Smooth muscle cell (in vitro differentiated cells): ENCODE measurements around the gene ERRFI1. TPM values are rescaled to one million over a fixed set of nuclear protein-coding genes. Genes with fewer than 3 reads are reported as not detected.

Source experiments
- DNase-seq: peaks from one replicate; lab custom pipeline; 2025; ENCODE audit not compliant: unreplicated experiment; lab: John Stamatoyannopoulos, UW
- H2AFZ ChIP-seq: fragments of 200-600 bp; sonication (generic); 2 replicates; pipeline ENCODE4 v1.6.0; 2016; ENCODE audit warnings: antibody characterized with exemption, low read depth, mild to moderate bottlenecking
- H3F3A ChIP-seq: fragments of 200-600 bp; sonication (generic); 2 replicates; pipeline ENCODE4 v1.6.0; 2017; ENCODE audit warnings: antibody characterized with exemption, low read depth
- H3K27ac ChIP-seq: fragments of 200-600 bp; sonication (generic); 2 replicates; pipeline ENCODE4 v1.5.1; 2016; ENCODE audit warnings: low read depth, mild to moderate bottlenecking
- H3K27me3 ChIP-seq: fragments of 200-600 bp; sonication (generic); 2 replicates; pipeline ENCODE4 v1.6.1; 2016; ENCODE audit warnings: low read depth, mild to moderate bottlenecking
- H3K36me3 ChIP-seq: fragments of 200-600 bp; sonication (generic); 2 replicates; pipeline ENCODE4 v1.5.1; 2016; ENCODE audit warnings: low read depth
- H3K4me1 ChIP-seq: fragments of 200-600 bp; sonication (generic); 2 replicates; pipeline ENCODE4 v1.5.1; 2016; ENCODE audit warnings: low read depth
- H3K4me2 ChIP-seq: fragments of 200-600 bp; sonication (generic); 2 replicates; pipeline ENCODE4 v1.6.0; 2016; ENCODE audit warnings: mild to moderate bottlenecking
- H3K4me3 ChIP-seq: fragments of 200-600 bp; sonication (generic); 2 replicates; pipeline ENCODE4 v1.5.1; 2016; ENCODE audit warnings: mild to moderate bottlenecking
- H3K79me2 ChIP-seq: fragments of 200-600 bp; sonication (generic); 2 replicates; pipeline ENCODE4 v1.6.0; 2016; ENCODE audit warnings: low read depth, mild to moderate bottlenecking
- H3K9ac ChIP-seq: fragments of 200-600 bp; sonication (generic); 2 replicates; pipeline ENCODE4 v1.6.0; 2016; ENCODE audit warnings: low read depth
- H3K9me3 ChIP-seq: fragments of 200-600 bp; sonication (generic); replicated peaks from 2 replicates; pipeline ENCODE4 v1.5.1; 2016; ENCODE audit warnings: low read depth
- H4K20me1 ChIP-seq: fragments of 200-600 bp; sonication (generic); 2 replicates; pipeline ENCODE4 v1.6.0; 2016; ENCODE audit warnings: low read depth
- WGBS: methylation state at CpG from one replicate; pipeline ENCODE4 v1.1.7; 2016; ENCODE audit warnings: low lambda C conversion rate; 5-methylcytosine and 5-hydroxymethylcytosine counted together
- polyA plus RNA-seq: library from polyadenylated mRNA; unstranded; fragments of >200 nt; fragmentation: Nextera tagmentation; extraction: Ambion mirVana; gene quantifications from 2 replicates; pipeline ENCODE4 v1.2.1, GENCODE V29; 2016
- total RNA-seq: library from RNA; depleted of rRNA; stranded (reverse); fragments of >200 nt; gene quantifications from 2 replicates; pipeline ENCODE4 v1.2.3, GENCODE V29; 2014
- TF ChIP-seq, protein P1 (sequence below): fragments of 200-600 bp; sonication (generic); IDR thresholded peaks from 2 replicates; pipeline ENCODE4 v1.5.1; 2017; ENCODE audit warnings: borderline replicate concordance, mild to moderate bottlenecking, antibody characterized with exemption; ENCODE audit not compliant: insufficient read depth, poor library complexity, severe bottlenecking

Gene ERRFI1
- total and polyA plus RNA-seq, 2 experiments from 2014 or later: 81.6 to 184 TPM

DNA sequence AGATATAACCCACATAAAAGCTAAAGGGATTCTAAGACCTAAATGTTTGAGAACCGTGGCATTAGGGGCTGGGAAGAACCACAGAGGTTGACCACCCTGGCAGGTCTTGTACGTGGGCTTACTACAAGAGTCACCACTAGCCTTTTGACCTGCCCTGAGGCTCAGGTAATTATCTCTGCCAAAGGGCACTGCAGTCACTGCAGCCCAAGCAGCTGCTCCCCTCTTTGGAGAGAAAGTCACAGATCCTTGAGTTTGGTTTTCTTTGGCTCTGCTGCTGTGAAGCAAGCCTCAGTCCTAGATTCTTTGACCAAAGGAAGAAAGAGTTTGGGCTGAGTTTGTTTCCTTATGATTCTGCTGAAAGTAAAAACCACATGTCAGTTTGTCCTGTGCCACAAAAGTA is 53.0 kb downstream of the ERRFI1 start:
- no peaks in the 10 kb centered on the region for H3K27me3 ChIP-seq

DNA sequence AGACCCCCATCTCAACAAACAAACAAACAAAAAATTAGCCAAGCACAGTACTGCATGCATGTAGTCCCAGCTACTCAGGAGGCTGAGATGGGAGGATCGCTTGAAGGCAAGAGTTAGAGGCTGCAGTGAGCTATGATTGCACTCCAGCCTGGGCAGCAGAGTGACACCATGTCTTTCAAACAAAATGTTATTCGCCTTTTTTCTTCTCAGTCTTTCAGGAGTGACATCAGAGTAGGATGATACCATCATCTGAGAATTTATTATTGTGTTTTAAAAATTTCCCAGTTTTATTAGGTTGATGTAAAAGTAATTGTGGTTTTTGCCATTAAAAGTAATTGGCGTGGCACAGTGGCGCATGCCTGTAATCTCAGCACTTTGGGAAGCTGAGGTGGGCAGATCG is 53.8 kb downstream of the ERRFI1 start:
- Histone ChIP-seq H3K36me3 (peaks cover 25% of the 10 kb centered on the region), H2AFZ (no peak overlapping the region), H3K4me3 (no peak overlapping the region), H3K9me3 (no peaks in the 10 kb centered on the region), H3K27ac (no peak overlapping the region), H4K20me1 (peaks cover 60% of the 10 kb centered on the region), H3K79me2 (peaks cover 30% of the 10 kb centered on the region), H3K9ac (no peak overlapping the region), H3K27me3 (no peaks in the 10 kb centered on the region), H3K4me1 (no peaks in the 10 kb centered on the region), H3K4me2 (no peak overlapping the region), H3F3A (no peaks in the 10 kb centered on the region)
- no peak for DNase-seq
- TF ChIP-seq, protein P1, sequence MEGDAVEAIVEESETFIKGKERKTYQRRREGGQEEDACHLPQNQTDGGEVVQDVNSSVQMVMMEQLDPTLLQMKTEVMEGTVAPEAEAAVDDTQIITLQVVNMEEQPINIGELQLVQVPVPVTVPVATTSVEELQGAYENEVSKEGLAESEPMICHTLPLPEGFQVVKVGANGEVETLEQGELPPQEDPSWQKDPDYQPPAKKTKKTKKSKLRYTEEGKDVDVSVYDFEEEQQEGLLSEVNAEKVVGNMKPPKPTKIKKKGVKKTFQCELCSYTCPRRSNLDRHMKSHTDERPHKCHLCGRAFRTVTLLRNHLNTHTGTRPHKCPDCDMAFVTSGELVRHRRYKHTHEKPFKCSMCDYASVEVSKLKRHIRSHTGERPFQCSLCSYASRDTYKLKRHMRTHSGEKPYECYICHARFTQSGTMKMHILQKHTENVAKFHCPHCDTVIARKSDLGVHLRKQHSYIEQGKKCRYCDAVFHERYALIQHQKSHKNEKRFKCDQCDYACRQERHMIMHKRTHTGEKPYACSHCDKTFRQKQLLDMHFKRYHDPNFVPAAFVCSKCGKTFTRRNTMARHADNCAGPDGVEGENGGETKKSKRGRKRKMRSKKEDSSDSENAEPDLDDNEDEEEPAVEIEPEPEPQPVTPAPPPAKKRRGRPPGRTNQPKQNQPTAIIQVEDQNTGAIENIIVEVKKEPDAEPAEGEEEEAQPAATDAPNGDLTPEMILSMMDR: no peak
- WGBS: 98% methylated on average over 5 of the region's 5 CpGs

More for the DNA sequence above, 53.0 kb downstream of the ERRFI1 start:
- H3K79me2 ChIP-seq: peaks cover 22% of the 10 kb centered on the region
- peaks cover 29% of the 10 kb centered on the region for H3K36me3 ChIP-seq
- H2AFZ ChIP-seq: no peak overlapping the region
- no peak overlapping the region for H3K9ac ChIP-seq
- no peak overlapping the region for H3K4me3 ChIP-seq
- H3K4me1 ChIP-seq: no peaks in the 10 kb centered on the region
- no peak for DNase-seq
- H4K20me1 ChIP-seq: peaks cover 52% of the 10 kb centered on the region
- H3K4me2 ChIP-seq: no peak overlapping the region
- TF ChIP-seq, protein P1: no peak
- H3K9me3 ChIP-seq: no peaks in the 10 kb centered on the region
- H3F3A ChIP-seq: no peaks in the 10 kb centered on the region
- WGBS: 100% methylated on average over 2 of the region's 2 CpGs
- H3K27ac ChIP-seq: no peak overlapping the region

DNA sequence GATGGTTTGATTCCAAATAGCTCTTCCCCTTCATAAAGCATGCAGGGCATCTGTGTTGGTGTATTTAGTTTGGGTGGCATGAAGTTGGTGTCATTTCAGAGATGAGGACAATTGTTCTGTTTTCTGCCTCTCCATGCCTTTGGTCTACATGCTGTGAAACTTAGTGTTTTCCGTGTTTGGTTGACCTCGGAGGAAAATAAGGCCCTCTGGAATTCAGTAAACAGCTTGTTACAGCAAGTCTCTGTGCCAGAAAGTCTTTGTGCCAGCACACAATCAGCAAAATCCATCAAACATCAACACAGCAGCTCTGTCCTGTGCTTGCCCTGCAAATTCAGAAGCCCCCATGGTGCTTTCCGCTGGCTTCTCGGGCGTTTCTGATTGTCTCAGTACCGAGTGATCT is 55.1 kb downstream of the ERRFI1 start:
- WGBS: 97% methylated on average over 6 of the region's 6 CpGs
- H4K20me1 ChIP-seq: peaks cover 64% of the 10 kb centered on the region
- no peak overlapping the region for H3K4me3 ChIP-seq
- no peaks in the 10 kb centered on the region for H3F3A ChIP-seq
- H3K36me3 ChIP-seq: peaks cover 23% of the 10 kb centered on the region
- peaks cover 36% of the 10 kb centered on the region for H3K79me2 ChIP-seq
- no peaks in the 10 kb centered on the region for H3K27me3 ChIP-seq
- TF ChIP-seq, protein P1: no peak
- H3K27ac ChIP-seq: no peak overlapping the region
- H3K4me1 ChIP-seq: no peaks in the 10 kb centered on the region
- H3K9me3 ChIP-seq: no peaks in the 10 kb centered on the region
- H3K4me2 ChIP-seq: no peak overlapping the region
- H2AFZ ChIP-seq: no peak overlapping the region
- H3K9ac ChIP-seq: no peak overlapping the region
- DNase-seq: no peak

DNA sequence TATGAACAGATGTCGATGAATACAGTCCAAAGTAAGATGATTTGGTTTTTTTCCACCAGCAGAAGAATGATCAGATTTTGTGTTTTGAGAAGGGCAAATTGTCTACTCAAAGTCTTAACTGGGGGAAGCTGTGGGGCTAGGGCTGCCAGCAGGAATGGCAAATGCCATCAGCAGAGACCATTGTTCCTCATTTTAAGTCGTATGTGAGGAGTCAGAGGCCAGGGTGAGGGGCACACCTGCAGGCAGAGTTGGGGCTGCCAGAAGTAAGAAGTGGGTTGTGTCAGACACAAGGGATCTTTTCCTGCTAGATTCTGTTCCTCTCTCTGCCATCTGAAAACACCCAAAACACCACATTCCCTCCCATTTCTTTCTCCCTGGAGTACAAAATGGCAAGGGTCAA is 55.9 kb downstream of the ERRFI1 start:
- TF ChIP-seq, protein P1: no peak
- Histone ChIP-seq H3K4me3 (no peak overlapping the region), H3F3A (no peaks in the 10 kb centered on the region), H3K9me3 (no peaks in the 10 kb centered on the region), H3K4me1 (no peaks in the 10 kb centered on the region), H3K9ac (no peak overlapping the region), H3K27ac (no peak overlapping the region), H3K79me2 (peaks cover 37% of the 10 kb centered on the region), H2AFZ (no peak overlapping the region), H3K27me3 (no peaks in the 10 kb centered on the region), H3K36me3 (peaks cover 23% of the 10 kb centered on the region), H3K4me2 (no peak overlapping the region), H4K20me1 (peaks cover 57% of the 10 kb centered on the region)
- no peak for DNase-seq
- 95% methylated on average over 2 of the region's 2 CpGs for WGBS
